Esophagus squamous epithelium (tissue), 4 donors: ENCODE results near the gene C11orf24.

Experiments
- CTCF ChIP-seq, 6 experiments: fragments of 450-650 bp in 4 of 6; fragments of 200-600 bp in 2 of 6; sonication (generic) in 2 of 6; IDR thresholded peaks; one replicate each; pipeline ENCODE4 v1.5.1; 2016 to 2019; ENCODE audit warnings: antibody characterized with exemption in 6 of 6, mild to moderate bottlenecking in 4 of 6, moderate library complexity in 4 of 6
- POLR2A ChIP-seq, 4 donors: fragments of 450-650 bp; IDR thresholded peaks; one replicate each; pipeline ENCODE4 v1.6.1; 2017; ENCODE audit warnings: antibody characterized with exemption in 4 of 4, mild to moderate bottlenecking in 4 of 4, moderate library complexity in 3 of 4

DNA sequence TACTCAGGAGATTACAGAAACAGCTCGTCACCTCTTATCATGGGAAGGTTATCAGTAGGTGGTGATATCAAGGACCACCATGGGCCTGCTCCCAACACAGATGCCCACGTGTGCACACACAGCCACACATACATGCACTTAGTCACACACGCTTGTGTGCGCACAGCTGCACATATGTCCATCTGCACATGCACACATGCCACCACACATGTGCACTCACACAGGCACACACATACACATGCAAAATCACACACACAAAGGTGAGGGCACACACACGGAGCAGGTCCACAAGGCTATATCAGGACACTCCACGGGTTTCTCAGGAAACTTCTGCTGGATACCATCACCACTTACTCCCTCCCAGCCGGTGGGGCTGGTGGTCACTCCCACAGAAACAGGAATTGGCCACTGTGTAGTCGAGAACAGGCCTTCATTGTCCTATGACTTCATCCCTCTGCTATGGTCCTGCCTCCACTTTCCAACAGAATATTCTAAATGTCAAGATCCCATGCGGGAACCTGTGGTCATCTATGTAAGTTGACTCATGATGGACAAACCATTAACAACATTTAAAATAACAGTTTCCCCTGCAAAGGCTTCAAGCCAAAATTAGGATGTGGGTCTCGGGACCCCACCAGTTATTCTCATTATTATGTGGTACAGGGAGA lies 2.2 kb downstream of the C11orf24 start:
- no peak for TF ChIP-seq CTCF (IDR thresholded peaks at IDR 0.05)
- TF ChIP-seq POLR2A (IDR thresholded peaks at IDR 0.05): no peak
